HCT116 (cell line): ENCODE data around the gene MIA. TPM values are rescaled to one million over a fixed set of nuclear protein-coding genes. Genes with fewer than 3 reads are reported as not detected.

Experiments used
- ATAC-seq: fragments of 200-7000 bp; cut with Tn5 transposase; 2 replicates; pipeline ENCODE4 v1.9.1; 2020; ENCODE audit warnings: mild to moderate bottlenecking, moderate library complexity
- BruUV-seq: library from RNA; stranded (reverse); fragments of 400-500 nt; replicated peaks from 2 replicates; lab custom pipeline; 2021; lab: Mats Ljungman, UMichigan
- CTCF ChIA-PET: fragments of 300-600 bp; sonication (Branson Sonifier 250); formaldehyde crosslinking; loops from one replicate; lab custom pipeline; 2021; ENCODE audit warnings: antibody characterized with exemption; lab: Charles Lee
- POLR2A ChIA-PET: fragments of 300-600, 350-600 bp; sonication (Branson Sonifier 250); formaldehyde crosslinking; loops from one replicate; lab custom pipeline; 2021; ENCODE audit warnings: antibody characterized with exemption; lab: Charles Lee
- RAD21 ChIA-PET, 2 experiments: fragments of 300-600 bp; sonication (Branson Sonifier 250); formaldehyde crosslinking; loops; one replicate each; lab custom pipeline; 2023; ENCODE audit warnings: low total read pairs in 2 of 2; ENCODE audit not compliant: uncharacterized antibody in 2 of 2, unreplicated experiment in 2 of 2, low non-redundant PET in 1 of 2; lab: Charles Lee
- DNase-seq: peaks from one replicate; pipeline ENCODE4 v3.0.0-alpha.2; 2010; ENCODE audit warnings: low read depth, low spot score
- H2AFZ ChIP-seq: fragments of 200-600 bp; shearing (Covaris generic), sonication (generic); 2 replicates; pipeline ENCODE4 v1.6.1; 2017; ENCODE audit warnings: low read depth, mixed run types, mixed read lengths, antibody characterized with exemption, low read length; ENCODE audit not compliant: poor library complexity, severe bottlenecking
- H3K27ac ChIP-seq: 2 replicates; pipeline ENCODE4 v1.5.1; 2012; ENCODE audit warnings: low read depth, low read length
- H3K27me3 ChIP-seq: fragments of 200-600 bp; sonication (generic); 2 replicates; pipeline ENCODE4 v1.6.1; 2016; ENCODE audit warnings: mixed run types, low read length, mixed read lengths; ENCODE audit not compliant: insufficient read depth
- H3K36me3 ChIP-seq, 2 experiments: fragments of 200-500 bp in 1 of 2; fragments of 200-600 bp in 1 of 2; sonication (Bioruptor generic) in 1 of 2; sonication (generic) in 1 of 2; 2 replicates each; pipeline versions ENCODE4 v1.5.1 to v1.6.1; 2014 to 2016; ENCODE audit warnings: low read length in 2 of 2, inconsistent platforms in 1 of 2, mixed read lengths in 1 of 2, mixed run types in 1 of 2; ENCODE audit not compliant: insufficient read depth in 2 of 2, control insufficient read depth in 1 of 2
- H3K4me1 ChIP-seq, 2 experiments: fragments of 200-600 bp in 1 of 2; sonication (generic) in 1 of 2; 2 replicates each; pipeline versions ENCODE4 v1.5.1 to v1.6.1; 2012 to 2017; ENCODE audit warnings: low read length in 2 of 2, inconsistent platforms in 1 of 2, mild to moderate bottlenecking in 1 of 2, mixed read lengths in 1 of 2, mixed run types in 1 of 2, moderate library complexity in 1 of 2; ENCODE audit not compliant: insufficient read depth in 2 of 2, control insufficient read depth in 1 of 2
- H3K4me2 ChIP-seq: fragments of 200-600 bp; sonication (generic); 2 replicates; pipeline ENCODE4 v1.6.1; 2017; ENCODE audit warnings: mixed run types, low read length, mixed read lengths
- H3K4me3 ChIP-seq, 2 experiments: fragments of 200-600 bp in 1 of 2; sonication (generic) in 1 of 2; replicated peaks in 1 of 2; 2 replicates each; pipeline ENCODE4 v1.5.1; 2011 to 2016; ENCODE audit warnings: low read length in 2 of 2, control low read depth in 1 of 2, low read depth in 1 of 2, mild to moderate bottlenecking in 1 of 2, mixed read lengths in 1 of 2, mixed run types in 1 of 2
- H3K79me2 ChIP-seq: fragments of 200-600 bp; sonication (generic); 2 replicates; pipeline ENCODE4 v1.6.1; 2017; ENCODE audit warnings: mild to moderate bottlenecking, mixed run types, low read length, moderate library complexity, mixed read lengths; ENCODE audit not compliant: insufficient read depth
- H3K9ac ChIP-seq: fragments of 200-600 bp; sonication (generic); 2 replicates; pipeline ENCODE4 v1.6.1; 2016; ENCODE audit warnings: low read length, mixed read lengths
- H3K9me2 ChIP-seq: fragments of 200-600 bp; sonication (generic), shearing (Covaris generic); 2 replicates; pipeline ENCODE4 v1.6.1; 2017; ENCODE audit warnings: mixed run types, mild to moderate bottlenecking, moderate library complexity; ENCODE audit not compliant: insufficient read depth
- H3K9me3 ChIP-seq, 2 experiments: fragments of 200-500 bp in 1 of 2; fragments of 200-600 bp in 1 of 2; sonication (Bioruptor generic) in 1 of 2; sonication (generic) in 1 of 2; 2 replicates each; pipeline ENCODE4 v1.6.1; 2014 to 2017; ENCODE audit warnings: low read length in 2 of 2, mixed read lengths in 2 of 2, inconsistent platforms in 1 of 2, low read depth in 1 of 2, mild to moderate bottlenecking in 1 of 2, mixed run types in 1 of 2, moderate library complexity in 1 of 2; ENCODE audit not compliant: control insufficient read depth in 1 of 2, insufficient read depth in 1 of 2
- H4K20me1 ChIP-seq: fragments of 200-600 bp; sonication (generic), shearing (Covaris generic); 2 replicates; pipeline ENCODE4 v1.6.1; 2017; ENCODE audit warnings: mixed run types, mild to moderate bottlenecking, moderate library complexity; ENCODE audit not compliant: insufficient read depth
- CBX3 ChIP-seq: IDR thresholded peaks from 2 replicates; pipeline ENCODE4 v1.6.1; 2012; ENCODE audit warnings: low read depth
- EGR1 ChIP-seq: IDR thresholded peaks from 2 replicates; pipeline ENCODE4 v1.6.1; 2012; ENCODE audit warnings: low read depth
- ELF1 ChIP-seq: IDR thresholded peaks from 2 replicates; pipeline ENCODE4 v1.6.1; 2012; ENCODE audit warnings: low read depth, borderline replicate concordance
- EZH2 ChIP-seq: fragments of 200-600 bp; sonication (generic); IDR thresholded peaks from 2 replicates; pipeline ENCODE4 v1.6.1; 2017; ENCODE audit warnings: antibody characterized with exemption, mixed run types
- EZH2phosphoT487 ChIP-seq: fragments of 200-600 bp; IDR thresholded peaks from 2 replicates; pipeline ENCODE4 v1.6.1; 2018; ENCODE audit warnings: antibody characterized with exemption, borderline replicate concordance
- POLR2AphosphoS5 ChIP-seq: IDR thresholded peaks from 2 replicates; pipeline ENCODE4 v1.6.1; 2011; ENCODE audit warnings: mild to moderate bottlenecking, low read depth, low read length, moderate library complexity
- SP1 ChIP-seq: IDR thresholded peaks from 2 replicates; pipeline ENCODE4 v1.6.1; 2012; ENCODE audit warnings: low read depth
- TCF7L2 ChIP-seq: IDR thresholded peaks from 2 replicates; pipeline ENCODE4 v1.7.0; 2011; ENCODE audit warnings: borderline replicate concordance, inconsistent platforms; ENCODE audit not compliant: insufficient read depth, insufficient read length; ENCODE audit errors: extremely low read depth
- YY1 ChIP-seq: IDR thresholded peaks from 2 replicates; pipeline ENCODE4 v1.6.1; 2011; ENCODE audit warnings: low read length, low read depth, moderate library complexity, mild to moderate bottlenecking; ENCODE audit not compliant: insufficient replicate concordance; ENCODE audit errors: extremely low read depth
- ZFX ChIP-seq: fragments of 450-650 bp; IDR thresholded peaks from 2 replicates; pipeline ENCODE4 v1.6.1; 2017
- intact Hi-C: fragments of 100-400 bp; cut with micrococcal nuclease; formaldehyde crosslinking; loops from 2 replicates; pipeline ENCODE4 v1.10.0; 2022
- total RNA-seq: library from RNA; stranded (reverse); gene quantifications from one replicate; pipeline ENCODE4 v1.2.1, GENCODE V29; 2021; ENCODE audit not compliant: unreplicated experiment
- TF ChIP-seq, protein P1 (sequence below): IDR thresholded peaks from 2 replicates; pipeline ENCODE4 v1.6.1; 2012; ENCODE audit warnings: low read depth
- TF ChIP-seq, protein P2 (sequence below): IDR thresholded peaks from 2 replicates; pipeline ENCODE4 v1.6.1; 2012

Gene MIA
- total RNA-seq, 1 experiment from 2014 or later, result 1.4 TPM

DNA sequence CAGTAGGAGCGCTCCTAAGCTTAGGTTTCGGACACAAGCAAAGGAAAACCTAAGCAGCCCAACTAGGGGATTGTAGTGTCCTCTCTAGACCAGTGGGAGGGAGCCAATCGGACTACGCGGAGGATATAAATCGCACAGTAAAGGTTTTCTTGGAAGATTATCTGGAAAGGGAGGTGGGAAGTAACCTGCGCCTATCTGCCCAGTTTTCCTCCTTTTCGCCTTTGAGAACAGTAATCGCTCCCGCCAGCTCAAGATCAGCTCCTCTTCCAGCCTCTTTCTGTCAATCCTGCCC, 2.3 kb downstream of the MIA start:
- no peak overlapping the region for H2AFZ ChIP-seq

DNA sequence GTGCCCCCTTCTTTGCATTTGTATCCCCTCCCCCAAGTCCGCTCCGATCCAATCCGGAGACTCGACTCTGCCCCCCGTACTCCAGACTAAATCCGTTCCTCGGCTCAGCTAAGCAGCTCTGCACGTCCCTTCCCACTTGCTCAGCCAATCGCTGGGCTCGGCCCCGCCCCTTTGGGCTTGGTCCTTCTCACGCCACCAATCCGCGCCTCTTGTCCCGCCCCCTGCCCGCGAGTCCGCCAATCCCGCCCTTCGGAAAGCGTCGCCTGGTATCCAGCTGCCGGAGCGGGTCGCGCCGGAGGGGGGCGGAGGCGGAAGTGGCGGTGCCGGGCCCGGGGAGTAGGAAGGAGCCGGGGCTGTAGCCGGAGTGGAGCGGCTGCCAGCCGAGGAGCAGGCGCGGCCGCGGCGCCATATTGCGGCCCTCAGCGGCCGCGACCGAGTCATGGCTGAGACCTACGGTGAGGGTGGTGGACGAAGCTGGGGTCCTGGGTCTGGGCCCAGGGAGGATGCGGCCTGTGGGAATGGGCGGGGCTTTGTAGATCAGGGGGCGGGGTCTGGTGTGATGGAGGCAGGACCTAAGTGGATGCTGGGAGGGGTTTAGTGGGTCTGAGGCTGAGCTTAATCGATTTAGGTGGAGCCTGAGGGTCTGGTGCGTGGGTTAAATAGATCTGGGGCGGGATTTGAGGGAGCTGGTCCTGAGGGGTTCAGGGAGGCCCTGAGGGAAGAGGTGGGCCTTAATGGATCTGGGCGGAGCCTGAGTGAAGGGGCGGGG, 2.8 kb downstream of the MIA start, which contains the start of gene RAB4B:
TSS of gene RAB4B (plus strand) at position 311 of the 769 bp plus-strand sequence. CDS start at position 440, 129 bp downstream.
- peak within 1 kb of the TSS; percentile 87 for H2AFZ ChIP-seq
- intact Hi-C loops, result loop anchor here (1.0 kb wide), 1 partner anchor 20 kb away; no protein-coding TSS in a partner anchor
- peak within 1 kb of the TSS; percentile 66 for H3K9ac ChIP-seq
- RAD21 ChIA-PET, result interaction anchor here (0.7 to 1.4 kb wide), 4 partner anchors 12 to 286 kb away, joined by 3 to 6 read pairs (median 4); no protein-coding TSS in a partner anchor
- H3K9me3 ChIP-seq, result no peaks in the 10 kb centered on the region
- POLR2A ChIA-PET, result interaction anchor here (0.6 to 3.1 kb wide), 10 partner anchors 8 to 450 kb away, joined by 3 to 24 read pairs (median 4); partner anchors contain the start of genes ACTMAP, COQ8B, EGLN2 and ITPKC
- H3K27ac ChIP-seq, result peak within 1 kb of the TSS; percentile 92
- BruUV-seq, result no TSS peak
- H3K9me2 ChIP-seq, result no peaks in the 10 kb centered on the region
- H3K27me3 ChIP-seq, result no peaks in the 10 kb centered on the region
- CTCF ChIA-PET, result interaction anchor here (1.0 to 2.4 kb wide), 8 partner anchors 10 to 144 kb away, joined by 3 to 17 read pairs (median 6); partner anchors contain the start of genes ACTMAP, EGLN2 and SNRPA
- peaks cover 15 to 34% of the 10 kb centered on the region in 2 experiments for H3K4me1 ChIP-seq
- H4K20me1 ChIP-seq, result no peaks in the 10 kb centered on the region
- no peaks in the 10 kb centered on the region for H3K79me2 ChIP-seq
- no peaks in the 10 kb centered on the region for H3K36me3 ChIP-seq
- TF ChIP-seq EZH2 (no peak), ZFX (peak; percentile 77), EGR1 (peak; percentile 57; the same call in 1 of the 2 replicates), SP1 (peak; percentile 99), POLR2AphosphoS5 (peak; percentile 52; the same call in 1 of the 2 replicates), YY1 (peak; percentile 2), ELF1 (peak; percentile 95), CBX3 (no peak)
- TF ChIP-seq, protein P1, sequence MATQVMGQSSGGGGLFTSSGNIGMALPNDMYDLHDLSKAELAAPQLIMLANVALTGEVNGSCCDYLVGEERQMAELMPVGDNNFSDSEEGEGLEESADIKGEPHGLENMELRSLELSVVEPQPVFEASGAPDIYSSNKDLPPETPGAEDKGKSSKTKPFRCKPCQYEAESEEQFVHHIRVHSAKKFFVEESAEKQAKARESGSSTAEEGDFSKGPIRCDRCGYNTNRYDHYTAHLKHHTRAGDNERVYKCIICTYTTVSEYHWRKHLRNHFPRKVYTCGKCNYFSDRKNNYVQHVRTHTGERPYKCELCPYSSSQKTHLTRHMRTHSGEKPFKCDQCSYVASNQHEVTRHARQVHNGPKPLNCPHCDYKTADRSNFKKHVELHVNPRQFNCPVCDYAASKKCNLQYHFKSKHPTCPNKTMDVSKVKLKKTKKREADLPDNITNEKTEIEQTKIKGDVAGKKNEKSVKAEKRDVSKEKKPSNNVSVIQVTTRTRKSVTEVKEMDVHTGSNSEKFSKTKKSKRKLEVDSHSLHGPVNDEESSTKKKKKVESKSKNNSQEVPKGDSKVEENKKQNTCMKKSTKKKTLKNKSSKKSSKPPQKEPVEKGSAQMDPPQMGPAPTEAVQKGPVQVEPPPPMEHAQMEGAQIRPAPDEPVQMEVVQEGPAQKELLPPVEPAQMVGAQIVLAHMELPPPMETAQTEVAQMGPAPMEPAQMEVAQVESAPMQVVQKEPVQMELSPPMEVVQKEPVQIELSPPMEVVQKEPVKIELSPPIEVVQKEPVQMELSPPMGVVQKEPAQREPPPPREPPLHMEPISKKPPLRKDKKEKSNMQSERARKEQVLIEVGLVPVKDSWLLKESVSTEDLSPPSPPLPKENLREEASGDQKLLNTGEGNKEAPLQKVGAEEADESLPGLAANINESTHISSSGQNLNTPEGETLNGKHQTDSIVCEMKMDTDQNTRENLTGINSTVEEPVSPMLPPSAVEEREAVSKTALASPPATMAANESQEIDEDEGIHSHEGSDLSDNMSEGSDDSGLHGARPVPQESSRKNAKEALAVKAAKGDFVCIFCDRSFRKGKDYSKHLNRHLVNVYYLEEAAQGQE, result no peak
- TF ChIP-seq, protein P2, sequence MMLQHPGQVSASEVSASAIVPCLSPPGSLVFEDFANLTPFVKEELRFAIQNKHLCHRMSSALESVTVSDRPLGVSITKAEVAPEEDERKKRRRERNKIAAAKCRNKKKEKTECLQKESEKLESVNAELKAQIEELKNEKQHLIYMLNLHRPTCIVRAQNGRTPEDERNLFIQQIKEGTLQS, result no peak
- DNase-seq, result peak; percentile 99
- ATAC-seq, result peak; percentile 84
- peak within 1 kb of the TSS; percentile 67 to 68 for H3K4me3 ChIP-seq
- H3K4me2 ChIP-seq, result peak within 1 kb of the TSS; percentile 81

More for the DNA sequence above, 2.3 kb downstream of the MIA start:
- TF ChIP-seq EZH2phosphoT487 (no peak), TCF7L2 (peak; percentile 1)
- Histone ChIP-seq H3K79me2 (no peaks in the 10 kb centered on the region), H3K4me2 (peak overlapping the region; percentile 81), H3K9me2 (no peaks in the 10 kb centered on the region), H4K20me1 (no peaks in the 10 kb centered on the region), H3K9me3 (no peaks in the 10 kb centered on the region), H3K27me3 (no peaks in the 10 kb centered on the region), H3K4me1 (peaks cover 15 to 34% of the 10 kb centered on the region in 2 experiments), H3K36me3 (no peaks in the 10 kb centered on the region), H3K9ac (peak overlapping the region; percentile 66), H3K27ac (peak overlapping the region; percentile 92), H3K4me3 (peak overlapping the region; percentile 67 to 68)
- no peak for DNase-seq
- intact Hi-C loops, result no loop called here
- TSS peak; percentile 96 for BruUV-seq
- no peak for ATAC-seq
- ChIA-PET CTCF (interaction anchor here (0.9 to 2.4 kb wide), 8 partner anchors 16 to 143 kb away, joined by 3 to 17 read pairs (median 5); partner anchors contain the start of genes ACTMAP, EGLN2 and SNRPA), RAD21 (interaction anchor here (0.7 to 1.4 kb wide), 4 partner anchors 11 to 286 kb away, joined by 3 to 6 read pairs (median 4); no protein-coding TSS in a partner anchor), POLR2A (interaction anchor here (0.6 to 3.1 kb wide), 11 partner anchors 8 to 450 kb away, joined by 3 to 24 read pairs (median 4); partner anchors contain the start of genes ACTMAP, COQ8B, EGLN2 and ITPKC)
